ENCODE measurements around the gene NDC1.

DNA sequence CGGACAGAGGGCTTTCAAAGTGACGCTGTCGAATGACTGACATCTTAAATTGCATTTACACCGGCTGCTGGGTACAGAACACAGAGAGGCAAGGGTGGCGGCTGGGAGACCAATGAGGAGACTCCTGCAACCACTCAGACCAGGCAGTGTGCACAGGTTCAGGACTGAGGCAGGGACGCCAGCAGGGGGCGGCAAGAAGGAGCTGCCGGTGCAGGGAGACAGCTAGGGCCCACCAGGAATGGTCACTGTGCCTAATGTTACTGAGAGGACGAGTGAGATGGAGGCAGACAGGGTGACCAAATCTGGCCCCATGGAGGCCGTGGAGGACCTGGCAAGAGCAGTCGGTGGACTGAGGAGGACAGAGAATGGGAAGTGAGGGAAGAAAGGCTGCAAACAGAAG, 122.6 kb downstream of the NDC1 start:
- TF ChIP-seq, protein P1, sequence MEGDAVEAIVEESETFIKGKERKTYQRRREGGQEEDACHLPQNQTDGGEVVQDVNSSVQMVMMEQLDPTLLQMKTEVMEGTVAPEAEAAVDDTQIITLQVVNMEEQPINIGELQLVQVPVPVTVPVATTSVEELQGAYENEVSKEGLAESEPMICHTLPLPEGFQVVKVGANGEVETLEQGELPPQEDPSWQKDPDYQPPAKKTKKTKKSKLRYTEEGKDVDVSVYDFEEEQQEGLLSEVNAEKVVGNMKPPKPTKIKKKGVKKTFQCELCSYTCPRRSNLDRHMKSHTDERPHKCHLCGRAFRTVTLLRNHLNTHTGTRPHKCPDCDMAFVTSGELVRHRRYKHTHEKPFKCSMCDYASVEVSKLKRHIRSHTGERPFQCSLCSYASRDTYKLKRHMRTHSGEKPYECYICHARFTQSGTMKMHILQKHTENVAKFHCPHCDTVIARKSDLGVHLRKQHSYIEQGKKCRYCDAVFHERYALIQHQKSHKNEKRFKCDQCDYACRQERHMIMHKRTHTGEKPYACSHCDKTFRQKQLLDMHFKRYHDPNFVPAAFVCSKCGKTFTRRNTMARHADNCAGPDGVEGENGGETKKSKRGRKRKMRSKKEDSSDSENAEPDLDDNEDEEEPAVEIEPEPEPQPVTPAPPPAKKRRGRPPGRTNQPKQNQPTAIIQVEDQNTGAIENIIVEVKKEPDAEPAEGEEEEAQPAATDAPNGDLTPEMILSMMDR (IDR thresholded peaks at IDR 0.05), result peak; percentile 61
- no peak for TF ChIP-seq TAF1 (IDR thresholded peaks at IDR 0.05; ENCODE audit: borderline replicate concordance, low read depth, low read length)
- TF ChIP-seq, protein P2, sequence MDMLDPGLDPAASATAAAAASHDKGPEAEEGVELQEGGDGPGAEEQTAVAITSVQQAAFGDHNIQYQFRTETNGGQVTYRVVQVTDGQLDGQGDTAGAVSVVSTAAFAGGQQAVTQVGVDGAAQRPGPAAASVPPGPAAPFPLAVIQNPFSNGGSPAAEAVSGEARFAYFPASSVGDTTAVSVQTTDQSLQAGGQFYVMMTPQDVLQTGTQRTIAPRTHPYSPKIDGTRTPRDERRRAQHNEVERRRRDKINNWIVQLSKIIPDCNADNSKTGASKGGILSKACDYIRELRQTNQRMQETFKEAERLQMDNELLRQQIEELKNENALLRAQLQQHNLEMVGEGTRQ (IDR thresholded peaks at IDR 0.05; ENCODE audit: borderline replicate concordance, low read depth, low read length), result no peak

Measured in SK-N-SH (cell line).